CD1c-positive myeloid dendritic cell (primary cell): ENCODE results near the gene SRBD1.

ENCODE experiments used
- DNase-seq: peaks from one replicate; pipeline ENCODE4 v3.0.0-alpha.2; 2016; ENCODE audit errors: extremely low spot score

Gene SRBD1

GRCh38 chr2:45469314-45470099 is 141.6 kb downstream of the SRBD1 start:
- no peak for DNase-seq

GRCh38 chr2:45468279-45468678 is 142.8 kb downstream of the SRBD1 start:
- no peak for DNase-seq

- no peak for DNase-seq
Measured at GRCh38 chr2:45466053-45466452, 145.0 kb downstream of the SRBD1 start.

GRCh38 chr2:45460825-45461224 is 150.2 kb downstream of the SRBD1 start:
- no peak for DNase-seq

GRCh38 chr2:45459860-45460259 is 151.2 kb downstream of the SRBD1 start:
- DNase-seq: no peak

GRCh38 chr2:45458909-45459563 is 152.0 kb downstream of the SRBD1 start:
- peak; percentile 15 for DNase-seq

GRCh38 chr2:45457211-45457945 is 153.7 kb downstream of the SRBD1 start:
- DNase-seq: no peak

GRCh38 chr2:45452866-45453265 is 158.2 kb downstream of the SRBD1 start:
- no peak for DNase-seq

GRCh38 chr2:45450634-45451033 is 160.4 kb downstream of the SRBD1 start:
- no peak for DNase-seq

- no peak for DNase-seq
Measured at GRCh38 chr2:45448217-45448616, 162.8 kb downstream of the SRBD1 start.

GRCh38 chr2:45446016-45446415 is 165.1 kb downstream of the SRBD1 start:
- DNase-seq: no peak

- no peak for DNase-seq
Measured at GRCh38 chr2:45445037-45445436, 166.0 kb downstream of the SRBD1 start.

- DNase-seq: no peak
Measured at GRCh38 chr2:45443012-45443411, 168.1 kb downstream of the SRBD1 start.

- no peak for DNase-seq
Measured at GRCh38 chr2:45442026-45442425, 169.0 kb downstream of the SRBD1 start.

GRCh38 chr2:45441571-45441970 is 169.5 kb downstream of the SRBD1 start:
- DNase-seq: no peak

GRCh38 chr2:45439788-45440773 is 171.0 kb downstream of the SRBD1 start:
- DNase-seq: no peak

- DNase-seq: no peak
Measured at GRCh38 chr2:45438872-45439665, 172.0 kb downstream of the SRBD1 start.

GRCh38 chr2:45436456-45436855 is 174.6 kb downstream of the SRBD1 start:
- no peak for DNase-seq

GRCh38 chr2:45435316-45435715 is 175.8 kb downstream of the SRBD1 start:
- no peak for DNase-seq

GRCh38 chr2:45433363-45433762 is 177.7 kb downstream of the SRBD1 start:
- DNase-seq: no peak

- no peak for DNase-seq
Measured at GRCh38 chr2:45432406-45432805, 178.7 kb downstream of the SRBD1 start.
